ENCODE measurements around the gene NR1H4. TPM values are rescaled to one million over a fixed set of nuclear protein-coding genes. Genes with fewer than 3 reads are reported as not detected.

The NR1H4 gene
- total RNA-seq, 1 donor from 2014 or later: not detected

DNA sequence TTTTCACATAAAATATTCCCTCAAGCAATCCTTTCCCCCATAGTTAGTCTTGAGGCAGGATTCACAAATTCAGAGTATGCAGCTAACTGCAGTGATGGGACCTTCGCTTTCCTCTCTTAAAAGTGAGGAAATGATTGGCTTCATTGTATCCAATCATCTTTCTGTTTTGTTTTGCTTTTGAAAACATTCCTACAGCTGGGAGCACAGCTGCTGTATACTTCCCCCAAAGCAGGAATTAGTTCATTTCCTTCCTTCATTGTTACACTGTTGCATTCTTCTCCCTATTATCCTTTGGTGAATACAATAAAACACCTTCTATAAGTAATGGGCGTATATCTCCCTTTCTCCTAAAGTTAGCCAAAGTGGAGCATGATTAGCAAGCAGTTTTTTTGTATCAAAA is 90.4 kb downstream of the NR1H4 start:
- no peak for DNase-seq (ENCODE audit: extremely low spot score, unreplicated experiment)

DNA sequence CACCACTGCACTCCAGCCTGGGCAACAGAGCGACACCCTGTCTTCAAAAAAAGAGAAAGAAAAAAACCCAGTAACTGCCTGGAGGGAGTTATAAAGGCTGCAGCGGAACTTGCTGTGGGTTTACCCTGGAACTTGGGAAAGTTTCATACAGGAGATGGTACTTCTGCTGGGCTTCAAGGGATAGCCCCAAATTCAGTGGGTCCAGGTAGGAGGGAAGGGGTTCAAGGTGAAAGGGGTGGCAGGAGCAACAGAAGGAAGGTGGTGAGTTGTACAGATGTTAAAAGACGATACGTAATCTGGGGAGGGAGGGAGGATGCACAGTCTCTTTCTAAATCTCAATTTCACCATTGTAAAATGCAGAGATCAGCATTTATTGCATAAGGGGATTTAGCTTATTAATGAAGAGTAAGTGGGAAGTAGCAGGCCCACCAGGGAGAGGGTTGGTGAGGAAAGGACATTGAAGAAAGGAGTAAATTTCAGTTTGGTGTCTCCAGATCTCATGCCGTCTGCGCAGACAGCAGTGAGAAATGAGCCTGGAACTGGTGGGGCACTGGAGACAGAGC is 91.3 kb downstream of the NR1H4 start:
- H3K27ac Mint-ChIP-seq (ENCODE audit: unreplicated experiment): no peak overlapping the region
- peaks cover 7% of the 10 kb centered on the region for H3K4me1 Mint-ChIP-seq (ENCODE audit: unreplicated experiment)
- no peaks in the 10 kb centered on the region for H3K36me3 Mint-ChIP-seq (ENCODE audit: unreplicated experiment)
- TF ChIP-seq, protein P1, sequence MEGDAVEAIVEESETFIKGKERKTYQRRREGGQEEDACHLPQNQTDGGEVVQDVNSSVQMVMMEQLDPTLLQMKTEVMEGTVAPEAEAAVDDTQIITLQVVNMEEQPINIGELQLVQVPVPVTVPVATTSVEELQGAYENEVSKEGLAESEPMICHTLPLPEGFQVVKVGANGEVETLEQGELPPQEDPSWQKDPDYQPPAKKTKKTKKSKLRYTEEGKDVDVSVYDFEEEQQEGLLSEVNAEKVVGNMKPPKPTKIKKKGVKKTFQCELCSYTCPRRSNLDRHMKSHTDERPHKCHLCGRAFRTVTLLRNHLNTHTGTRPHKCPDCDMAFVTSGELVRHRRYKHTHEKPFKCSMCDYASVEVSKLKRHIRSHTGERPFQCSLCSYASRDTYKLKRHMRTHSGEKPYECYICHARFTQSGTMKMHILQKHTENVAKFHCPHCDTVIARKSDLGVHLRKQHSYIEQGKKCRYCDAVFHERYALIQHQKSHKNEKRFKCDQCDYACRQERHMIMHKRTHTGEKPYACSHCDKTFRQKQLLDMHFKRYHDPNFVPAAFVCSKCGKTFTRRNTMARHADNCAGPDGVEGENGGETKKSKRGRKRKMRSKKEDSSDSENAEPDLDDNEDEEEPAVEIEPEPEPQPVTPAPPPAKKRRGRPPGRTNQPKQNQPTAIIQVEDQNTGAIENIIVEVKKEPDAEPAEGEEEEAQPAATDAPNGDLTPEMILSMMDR (IDR thresholded peaks at IDR 0.05): no peak
- H3K27me3 Mint-ChIP-seq (ENCODE audit: unreplicated experiment): peaks cover 71% of the 10 kb centered on the region
- H3K4me3 Mint-ChIP-seq (ENCODE audit: unreplicated experiment): no peak overlapping the region
- DNase-seq (ENCODE audit: extremely low spot score, unreplicated experiment): no peak
- H3K9me3 Mint-ChIP-seq (ENCODE audit: unreplicated experiment): no peaks in the 10 kb centered on the region

More for the DNA sequence above, 90.4 kb downstream of the NR1H4 start:
- Mint-ChIP-seq H3K27me3 (ENCODE audit: unreplicated experiment) (peaks cover 71% of the 10 kb centered on the region), H3K36me3 (ENCODE audit: unreplicated experiment) (no peaks in the 10 kb centered on the region), H3K9me3 (ENCODE audit: unreplicated experiment) (no peaks in the 10 kb centered on the region), H3K4me3 (ENCODE audit: unreplicated experiment) (no peak overlapping the region), H3K4me1 (ENCODE audit: unreplicated experiment) (peaks cover 7% of the 10 kb centered on the region), H3K27ac (ENCODE audit: unreplicated experiment) (no peak overlapping the region)
- TF ChIP-seq, protein P1 (IDR thresholded peaks at IDR 0.05): no peak

DNA sequence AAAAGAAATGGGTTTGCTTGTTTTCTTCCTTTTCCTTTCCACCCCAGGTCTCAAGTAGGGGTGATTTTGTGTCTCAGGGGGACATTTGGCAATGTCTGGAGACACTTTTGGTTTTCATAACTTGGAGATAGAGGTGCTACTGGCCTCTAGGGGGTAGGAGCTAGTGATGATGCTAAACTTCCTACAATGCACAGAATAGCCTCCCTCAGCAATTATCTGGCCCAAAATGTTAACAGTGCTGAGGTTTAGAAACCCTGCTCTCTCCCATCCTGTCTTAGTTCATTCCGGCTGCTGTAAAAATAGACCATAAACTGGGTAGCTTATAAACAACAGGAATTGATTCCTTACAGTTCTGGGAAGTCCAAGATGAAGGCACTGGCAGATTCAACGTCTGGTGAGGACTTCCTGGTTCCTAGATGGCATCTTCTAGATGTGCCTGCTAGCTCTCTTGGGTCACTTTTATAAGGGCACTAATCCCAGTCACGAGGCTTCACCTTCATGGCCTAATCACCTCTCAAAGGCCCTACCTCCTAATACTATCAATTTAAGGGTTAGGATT is 92.4 kb downstream of the NR1H4 start:
- no peaks in the 10 kb centered on the region for H3K9me3 Mint-ChIP-seq (ENCODE audit: unreplicated experiment)
- no peak for DNase-seq (ENCODE audit: extremely low spot score, unreplicated experiment)
- peaks cover 7% of the 10 kb centered on the region for H3K4me1 Mint-ChIP-seq (ENCODE audit: unreplicated experiment)
- H3K4me3 Mint-ChIP-seq (ENCODE audit: unreplicated experiment): no peak overlapping the region
- H3K36me3 Mint-ChIP-seq (ENCODE audit: unreplicated experiment): no peaks in the 10 kb centered on the region
- TF ChIP-seq, protein P1 (IDR thresholded peaks at IDR 0.05): no peak
- H3K27ac Mint-ChIP-seq (ENCODE audit: unreplicated experiment): no peak overlapping the region
- H3K27me3 Mint-ChIP-seq (ENCODE audit: unreplicated experiment): peaks cover 68% of the 10 kb centered on the region

DNA sequence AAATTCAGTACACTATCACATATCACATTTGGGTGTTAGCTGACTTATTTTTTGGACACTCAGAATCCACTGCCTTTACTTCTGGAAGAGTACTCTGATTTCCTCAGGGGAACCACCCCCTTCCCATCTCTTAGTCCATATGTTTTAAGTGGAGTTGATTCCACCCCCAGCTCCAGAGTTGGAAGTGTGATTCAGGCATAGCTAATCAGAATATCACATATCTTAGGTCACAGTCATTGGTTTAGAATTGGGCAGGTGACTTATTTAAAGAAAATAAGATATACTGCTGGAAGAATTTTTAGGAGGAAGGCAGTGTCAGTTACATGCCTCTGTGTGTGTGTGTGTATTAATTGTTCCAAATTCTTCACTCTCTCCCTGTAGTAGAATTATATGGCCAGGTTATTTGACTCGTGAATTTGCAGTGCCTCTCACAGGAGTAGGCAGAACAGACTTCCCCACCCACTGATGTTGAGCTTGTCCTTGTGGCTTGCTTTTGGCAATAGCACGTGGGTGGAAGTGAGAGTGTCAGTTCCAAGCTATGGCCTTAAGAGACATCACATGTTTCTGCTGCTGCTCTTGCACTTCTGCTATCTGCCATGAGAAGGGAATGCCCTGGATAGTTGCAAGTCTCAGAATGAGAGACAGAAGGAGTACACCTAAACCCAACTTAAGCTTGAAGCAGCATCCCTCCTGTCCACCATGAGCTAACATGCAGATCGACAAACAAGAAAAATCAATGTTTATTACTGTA is 93.4 kb downstream of the NR1H4 start:
- Mint-ChIP-seq H3K36me3 (ENCODE audit: unreplicated experiment) (no peaks in the 10 kb centered on the region), H3K27ac (ENCODE audit: unreplicated experiment) (no peak overlapping the region), H3K4me1 (ENCODE audit: unreplicated experiment) (peaks cover 7% of the 10 kb centered on the region), H3K4me3 (ENCODE audit: unreplicated experiment) (no peak overlapping the region), H3K9me3 (ENCODE audit: unreplicated experiment) (no peaks in the 10 kb centered on the region), H3K27me3 (ENCODE audit: unreplicated experiment) (peaks cover 65% of the 10 kb centered on the region)
- DNase-seq (ENCODE audit: extremely low spot score, unreplicated experiment): no peak
- TF ChIP-seq, protein P1 (IDR thresholded peaks at IDR 0.05): no peak

DNA sequence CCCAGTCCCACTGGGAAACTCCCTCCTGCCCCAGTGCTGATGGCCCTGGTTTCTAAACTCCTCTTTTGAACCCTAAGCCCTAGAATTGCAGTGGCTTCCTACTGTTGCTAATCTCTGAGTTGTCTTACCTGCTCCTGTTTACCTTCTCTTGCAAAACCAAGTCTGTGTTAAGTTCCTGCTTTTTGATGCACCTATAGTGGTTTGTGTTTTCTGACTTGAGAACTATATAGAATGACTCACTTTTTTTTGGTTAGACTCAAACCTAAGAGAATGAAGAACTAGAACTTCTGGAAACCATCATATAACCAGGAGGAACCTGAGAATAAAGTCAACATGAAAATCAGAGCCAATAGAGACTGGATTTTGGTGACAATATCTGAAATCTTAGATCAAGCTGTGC is 94.3 kb downstream of the NR1H4 start:
- no peaks in the 10 kb centered on the region for H3K9me3 Mint-ChIP-seq (ENCODE audit: unreplicated experiment)
- H3K4me3 Mint-ChIP-seq (ENCODE audit: unreplicated experiment): no peak overlapping the region
- H3K27me3 Mint-ChIP-seq (ENCODE audit: unreplicated experiment): peaks cover 61% of the 10 kb centered on the region

More for the DNA sequence above, 94.3 kb downstream of the NR1H4 start:
- TF ChIP-seq, protein P1 (IDR thresholded peaks at IDR 0.05): no peak
- DNase-seq (ENCODE audit: extremely low spot score, unreplicated experiment): no peak
- Mint-ChIP-seq H3K36me3 (ENCODE audit: unreplicated experiment) (no peaks in the 10 kb centered on the region), H3K4me1 (ENCODE audit: unreplicated experiment) (peaks cover 8% of the 10 kb centered on the region), H3K27ac (ENCODE audit: unreplicated experiment) (no peak overlapping the region)

All from osteocyte (in vitro differentiated cells).